Stimulated activated naive CD4-positive, alpha-beta T cell treated with Interleukin-2 at 50 U/mL for 16 hours (primary cell): ENCODE results near the gene MUC6.

ENCODE experiments used
- DNase-seq: peaks from one replicate; lab custom pipeline; 2025; lab: John Stamatoyannopoulos, UW

The MUC6 gene

GRCh38 chr11:1073261-1073724, 36.8 kb upstream of the MUC6 start:
- no peak for DNase-seq

GRCh38 chr11:1072821-1073231, 36.3 kb upstream of the MUC6 start:
- DNase-seq, result no peak

GRCh38 chr11:1072116-1072820, 35.8 kb upstream of the MUC6 start:
- no peak for DNase-seq

GRCh38 chr11:1071571-1072115, 35.1 kb upstream of the MUC6 start:
- no peak for DNase-seq

- no peak for DNase-seq
Observed at GRCh38 chr11:1070594-1071462, 34.3 kb upstream of the MUC6 start.

- no peak for DNase-seq
Observed at GRCh38 chr11:1069740-1070139, 33.2 kb upstream of the MUC6 start.

GRCh38 chr11:1067812-1068496, 31.4 kb upstream of the MUC6 start:
- no peak for DNase-seq

GRCh38 chr11:1064167-1064566, 27.6 kb upstream of the MUC6 start:
- no peak for DNase-seq

GRCh38 chr11:1062075-1062820, 25.7 kb upstream of the MUC6 start:
- DNase-seq, result no peak

GRCh38 chr11:1060852-1061616, 24.5 kb upstream of the MUC6 start:
- no peak for DNase-seq

- DNase-seq, result no peak
Observed at GRCh38 chr11:1060410-1060809, 23.9 kb upstream of the MUC6 start.

GRCh38 chr11:1059759-1060158, 23.2 kb upstream of the MUC6 start:
- DNase-seq, result no peak

- no peak for DNase-seq
Observed at GRCh38 chr11:1057806-1058205, 21.3 kb upstream of the MUC6 start.

- no peak for DNase-seq
Observed at GRCh38 chr11:1055990-1056771, 19.7 kb upstream of the MUC6 start.

- DNase-seq, result no peak
Observed at GRCh38 chr11:1055109-1055703, 18.7 kb upstream of the MUC6 start.

GRCh38 chr11:1054143-1055108, 17.9 kb upstream of the MUC6 start:
- DNase-seq, result no peak

- DNase-seq, result no peak
Observed at GRCh38 chr11:1053121-1053901, 16.8 kb upstream of the MUC6 start.
